DND-41 (cell line): ENCODE measurements around the gene MBD3.

Experiments used
- EZH2 ChIP-seq: IDR thresholded peaks from 3 replicates; pipeline ENCODE4 v1.6.1; 2012; ENCODE audit warnings: borderline replicate concordance, low read depth, mild to moderate bottlenecking, moderate library complexity, low read length, inconsistent platforms; ENCODE audit not compliant: severe bottlenecking
- TF ChIP-seq, protein P1 (sequence below): IDR thresholded peaks from 2 replicates; pipeline ENCODE4 v1.5.1; 2012; ENCODE audit warnings: borderline replicate concordance, low read length, moderate library complexity, mild to moderate bottlenecking; ENCODE audit not compliant: poor library complexity, severe bottlenecking; ENCODE audit errors: extremely low read depth

DNA sequence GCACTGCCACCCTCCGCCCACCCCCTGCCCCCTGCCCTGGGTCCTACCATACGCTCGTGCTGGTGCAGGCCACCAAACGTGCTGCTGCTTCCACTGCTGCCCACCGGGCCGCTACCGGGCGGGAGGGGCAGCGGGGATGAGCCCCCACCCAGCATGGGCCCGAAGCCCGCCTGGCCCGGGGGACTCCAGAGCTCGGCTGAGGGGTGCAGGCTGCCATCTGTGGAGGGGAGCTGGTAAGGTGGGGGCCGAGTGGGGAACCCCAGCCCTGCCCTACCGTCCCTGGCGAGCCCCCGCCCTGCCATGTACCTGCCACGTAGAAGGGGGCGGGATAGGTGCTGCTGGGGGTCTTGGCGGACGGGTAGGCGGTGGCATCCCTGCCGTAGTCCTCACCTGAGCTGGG is 29.3 kb upstream of the MBD3 start:
- TF ChIP-seq, protein P1, sequence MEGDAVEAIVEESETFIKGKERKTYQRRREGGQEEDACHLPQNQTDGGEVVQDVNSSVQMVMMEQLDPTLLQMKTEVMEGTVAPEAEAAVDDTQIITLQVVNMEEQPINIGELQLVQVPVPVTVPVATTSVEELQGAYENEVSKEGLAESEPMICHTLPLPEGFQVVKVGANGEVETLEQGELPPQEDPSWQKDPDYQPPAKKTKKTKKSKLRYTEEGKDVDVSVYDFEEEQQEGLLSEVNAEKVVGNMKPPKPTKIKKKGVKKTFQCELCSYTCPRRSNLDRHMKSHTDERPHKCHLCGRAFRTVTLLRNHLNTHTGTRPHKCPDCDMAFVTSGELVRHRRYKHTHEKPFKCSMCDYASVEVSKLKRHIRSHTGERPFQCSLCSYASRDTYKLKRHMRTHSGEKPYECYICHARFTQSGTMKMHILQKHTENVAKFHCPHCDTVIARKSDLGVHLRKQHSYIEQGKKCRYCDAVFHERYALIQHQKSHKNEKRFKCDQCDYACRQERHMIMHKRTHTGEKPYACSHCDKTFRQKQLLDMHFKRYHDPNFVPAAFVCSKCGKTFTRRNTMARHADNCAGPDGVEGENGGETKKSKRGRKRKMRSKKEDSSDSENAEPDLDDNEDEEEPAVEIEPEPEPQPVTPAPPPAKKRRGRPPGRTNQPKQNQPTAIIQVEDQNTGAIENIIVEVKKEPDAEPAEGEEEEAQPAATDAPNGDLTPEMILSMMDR, result no peak
- no peak for TF ChIP-seq EZH2
